VCaP (cell line): Measurements from ENCODE around the gene IMMT.
A peak's percentile ranks its signal among the peaks of the same experiment; 100 is the strongest.

Experiments used
- H3K27ac ChIP-seq: fragments of 450-650 bp; 2 replicates; pipeline ENCODE4 v1.5.1; 2017
- TF ChIP-seq, protein P1 (sequence below): fragments of 450-650 bp; conservative IDR thresholded peaks from 2 replicates; pipeline ENCODE4 v1.5.1; 2017; ENCODE audit warnings: mild to moderate bottlenecking, moderate library complexity

The IMMT gene

DNA sequence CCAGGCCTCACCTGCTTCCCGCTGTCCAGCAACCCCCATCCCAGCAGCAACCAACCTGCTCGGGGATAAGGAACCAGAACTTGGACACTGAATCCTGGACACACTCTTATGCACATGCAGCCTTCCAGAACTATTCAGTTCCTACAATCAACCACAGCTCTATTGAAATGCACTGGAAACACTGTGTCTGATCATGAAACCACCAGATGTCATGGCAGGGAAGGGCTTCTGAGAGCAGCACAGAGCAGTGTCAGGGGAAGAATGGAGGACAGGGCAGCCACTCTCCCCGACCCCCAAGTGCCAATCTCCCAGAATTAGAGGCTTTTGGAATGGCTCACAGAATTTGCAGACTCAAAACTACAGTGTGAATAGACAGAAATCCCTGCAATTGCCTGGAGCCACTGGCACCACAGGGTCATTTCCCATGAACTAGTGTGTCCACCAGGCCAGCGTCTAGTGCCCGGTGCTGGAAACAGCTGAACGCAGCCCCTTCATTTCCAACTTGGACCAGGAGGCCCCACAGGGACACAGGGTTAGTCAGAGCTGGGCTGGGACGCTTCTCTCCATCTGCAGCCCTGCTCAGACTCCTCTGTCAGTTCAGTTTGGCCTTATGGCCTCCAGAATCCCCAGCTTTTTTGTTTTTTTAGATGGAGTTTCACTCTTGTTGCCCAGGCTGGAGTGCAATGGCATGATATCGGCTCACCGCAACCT is 29.5 kb upstream of the IMMT start:
- TF ChIP-seq, protein P1, sequence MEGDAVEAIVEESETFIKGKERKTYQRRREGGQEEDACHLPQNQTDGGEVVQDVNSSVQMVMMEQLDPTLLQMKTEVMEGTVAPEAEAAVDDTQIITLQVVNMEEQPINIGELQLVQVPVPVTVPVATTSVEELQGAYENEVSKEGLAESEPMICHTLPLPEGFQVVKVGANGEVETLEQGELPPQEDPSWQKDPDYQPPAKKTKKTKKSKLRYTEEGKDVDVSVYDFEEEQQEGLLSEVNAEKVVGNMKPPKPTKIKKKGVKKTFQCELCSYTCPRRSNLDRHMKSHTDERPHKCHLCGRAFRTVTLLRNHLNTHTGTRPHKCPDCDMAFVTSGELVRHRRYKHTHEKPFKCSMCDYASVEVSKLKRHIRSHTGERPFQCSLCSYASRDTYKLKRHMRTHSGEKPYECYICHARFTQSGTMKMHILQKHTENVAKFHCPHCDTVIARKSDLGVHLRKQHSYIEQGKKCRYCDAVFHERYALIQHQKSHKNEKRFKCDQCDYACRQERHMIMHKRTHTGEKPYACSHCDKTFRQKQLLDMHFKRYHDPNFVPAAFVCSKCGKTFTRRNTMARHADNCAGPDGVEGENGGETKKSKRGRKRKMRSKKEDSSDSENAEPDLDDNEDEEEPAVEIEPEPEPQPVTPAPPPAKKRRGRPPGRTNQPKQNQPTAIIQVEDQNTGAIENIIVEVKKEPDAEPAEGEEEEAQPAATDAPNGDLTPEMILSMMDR, result no peak
- no peak overlapping the region for H3K27ac ChIP-seq

- TF ChIP-seq, protein P1, result no peak
- H3K27ac ChIP-seq, result no peak overlapping the region
These were observed 28.8 kb upstream of the IMMT start for GRCh38 chr2:86223927-86224560.

DNA sequence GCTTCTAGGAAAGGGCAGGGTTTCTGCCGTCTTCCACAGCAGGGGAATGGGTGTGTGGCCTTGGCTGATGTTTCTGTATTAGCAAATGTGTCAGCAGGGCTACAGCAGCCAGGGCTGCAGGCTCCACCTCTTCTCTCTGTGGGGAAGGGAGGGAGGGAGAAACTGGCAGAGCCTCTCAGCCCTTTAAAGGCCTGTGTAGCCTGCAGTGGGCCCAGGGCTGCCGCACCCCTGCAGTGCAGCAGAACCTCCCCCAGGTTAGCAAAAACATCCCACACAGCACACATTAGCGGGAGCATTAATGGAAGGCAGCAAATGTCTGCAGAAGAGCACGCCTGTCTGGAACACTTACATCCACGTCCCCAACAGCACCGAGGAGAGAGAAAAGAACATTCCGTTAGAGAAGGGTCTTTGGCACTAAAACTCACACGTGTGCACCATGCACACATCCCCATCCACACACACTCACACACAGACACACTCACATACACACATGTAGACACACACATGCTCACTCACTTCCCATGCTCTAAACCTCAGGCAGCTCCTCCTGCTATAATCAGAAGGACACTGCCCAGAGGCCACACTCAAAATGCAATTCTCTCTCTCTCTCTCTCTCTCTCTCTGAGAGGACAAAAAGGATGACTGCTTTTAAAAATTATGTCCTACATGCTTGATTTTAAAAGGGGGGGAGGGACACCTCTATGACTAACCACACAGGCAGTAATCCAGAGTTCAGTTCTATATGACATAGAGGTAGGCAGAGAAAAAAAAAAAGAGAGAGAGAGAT is 28.1 kb upstream of the IMMT start:
- no peak overlapping the region for H3K27ac ChIP-seq
- TF ChIP-seq, protein P1, result no peak

DNA sequence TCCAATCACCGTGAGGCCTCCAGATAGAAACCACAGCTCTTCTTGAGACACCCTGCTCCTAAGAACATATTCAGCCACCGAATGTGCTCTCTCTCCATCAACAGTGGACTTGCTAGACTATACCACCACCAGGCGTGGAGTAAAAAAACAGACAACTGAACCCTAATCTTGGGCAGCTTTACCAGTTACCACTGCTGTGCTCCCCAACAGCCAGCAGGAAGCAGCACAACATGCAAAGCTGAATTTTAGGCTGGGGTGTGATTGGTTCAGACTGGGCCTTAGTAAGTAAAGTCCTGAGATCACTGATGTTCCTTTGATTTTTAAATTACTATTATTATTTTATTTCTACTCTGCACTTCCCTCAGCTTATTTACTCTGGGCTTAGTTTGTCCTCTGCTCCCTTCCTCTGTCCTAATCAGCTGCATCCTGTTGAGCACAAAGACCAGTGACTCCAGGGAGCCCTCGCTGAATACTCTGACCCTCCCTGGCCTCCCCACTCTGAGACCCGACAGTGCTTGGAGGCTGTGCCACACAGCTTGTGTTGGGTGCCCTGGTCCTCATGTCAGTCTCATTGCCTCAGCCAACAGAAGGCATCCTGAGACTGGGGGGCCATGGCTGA is 25.9 kb upstream of the IMMT start:
- no peak overlapping the region for H3K27ac ChIP-seq
- TF ChIP-seq, protein P1, result peak; percentile 64

GRCh38 chr2:86219896-86220295 is 24.6 kb upstream of the IMMT start:
- TF ChIP-seq, protein P1, result no peak
- H3K27ac ChIP-seq, result no peak overlapping the region

DNA sequence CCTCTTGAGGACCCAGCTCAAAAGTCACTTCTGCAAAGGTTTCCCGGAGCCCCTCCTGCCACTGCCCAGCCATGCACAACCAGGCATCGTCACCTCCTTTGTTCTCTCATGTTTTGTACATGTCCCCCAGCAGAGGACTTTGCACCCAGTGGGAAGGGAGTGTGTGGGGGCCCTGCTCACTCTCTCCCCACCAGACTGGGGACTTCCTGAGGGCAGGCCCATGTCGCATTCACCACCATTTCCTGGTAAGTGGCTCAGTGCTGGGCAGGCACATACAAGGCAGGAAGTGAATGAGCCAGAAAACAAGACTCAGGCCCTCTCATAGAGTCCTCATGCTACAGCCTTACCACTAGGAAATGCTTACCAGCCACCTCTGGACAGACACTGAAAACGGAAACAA is 22.9 kb upstream of the IMMT start:
- TF ChIP-seq, protein P1, result no peak
- no peak overlapping the region for H3K27ac ChIP-seq
